H1 (cell line): ENCODE measurements around the gene STAM. TPM values are rescaled to one million over a fixed set of nuclear protein-coding genes. Genes with fewer than 3 reads are reported as not detected.

Experiments
- BCL11A ChIP-seq, 2 experiments: IDR thresholded peaks; one replicate each; pipeline ENCODE4 v1.6.1; 2011; ENCODE audit warnings: low read depth in 2 of 2, low read length in 2 of 2, mild to moderate bottlenecking in 2 of 2
- EP300 ChIP-seq, 2 experiments: IDR thresholded peaks; 1 replicate in 1 of 2; 2 replicates in 1 of 2; pipeline ENCODE4 v1.6.1; 2011 to 2012; ENCODE audit warnings: low read depth in 2 of 2, low read length in 2 of 2, mild to moderate bottlenecking in 2 of 2, borderline replicate concordance in 1 of 2, inconsistent platforms in 1 of 2, moderate library complexity in 1 of 2
- KDM1A ChIP-seq: fragments of 200-600, 300-600 bp; sonication (generic); IDR thresholded peaks from 2 replicates; pipeline ENCODE4 v1.7.1; 2016; ENCODE audit warnings: mild to moderate bottlenecking, low read length, borderline replicate concordance
- TAF1 ChIP-seq: IDR thresholded peaks from 2 replicates; pipeline ENCODE4 v1.6.1; 2011; ENCODE audit warnings: mild to moderate bottlenecking, low read depth, low read length
- polyA plus RNA-seq, 7 experiments: library from polyadenylated mRNA; depleted of rRNA in 3 of 7; stranded (reverse) in 5 of 7; unstranded in 2 of 7; fragments of >200 nt in 5 of 7; fragments of 200-250 nt in 2 of 7; gene quantifications; 1 replicate in 5 of 7; 2 replicates in 1 of 7; 4 replicates in 1 of 7; pipeline versions ENCODE4 v1.2.1 to v1.2.3, GENCODE V29; 2011 to 2013; ENCODE audit warnings: missing spikeins in 2 of 7, mixed read lengths in 2 of 7
- total RNA-seq: library from RNA; stranded (reverse); fragmentation: NEBNext Ultra II Directional; extraction: Animal tissue kit (Norgen Biotek cat#: 25700); gene quantifications from 2 replicates; pipeline ENCODE4 v1.2.1, GENCODE V29; 2021

The STAM gene
- total and polyA plus RNA-seq, 2 of the 8 experiments (the other 6 are each of a cell fraction or from before 2014, with no cell fraction given): 22.0 to 27.8 TPM

GRCh38 chr10:17735166-17735941 is 91.4 kb downstream of the STAM start (continued):
- TF ChIP-seq TAF1 (no peak), KDM1A (no peak), BCL11A (IDR thresholded peaks at IDR 0.05; ENCODE audit: low read depth in 2 of 2, low read length in 2 of 2) (no peak), EP300 (IDR thresholded peaks at IDR 0.05; ENCODE audit: borderline replicate concordance in 1 of 2, low read depth in 2 of 2, low read length in 2 of 2) (no peak)
- TF ChIP-seq, all 59 proteins: peak for 0
